GM18870 (cell line): ENCODE results near the gene PSEN2.
A peak's percentile ranks its signal among the peaks of the same experiment; 100 is the strongest.

Source experiments
- ATAC-seq: cut with Tn5 transposase; IDR thresholded peaks from one replicate; pipeline ENCODE4 v1.9.1; 2021; ENCODE audit warnings: moderate library complexity; ENCODE audit not compliant: unreplicated experiment

The PSEN2 gene

DNA sequence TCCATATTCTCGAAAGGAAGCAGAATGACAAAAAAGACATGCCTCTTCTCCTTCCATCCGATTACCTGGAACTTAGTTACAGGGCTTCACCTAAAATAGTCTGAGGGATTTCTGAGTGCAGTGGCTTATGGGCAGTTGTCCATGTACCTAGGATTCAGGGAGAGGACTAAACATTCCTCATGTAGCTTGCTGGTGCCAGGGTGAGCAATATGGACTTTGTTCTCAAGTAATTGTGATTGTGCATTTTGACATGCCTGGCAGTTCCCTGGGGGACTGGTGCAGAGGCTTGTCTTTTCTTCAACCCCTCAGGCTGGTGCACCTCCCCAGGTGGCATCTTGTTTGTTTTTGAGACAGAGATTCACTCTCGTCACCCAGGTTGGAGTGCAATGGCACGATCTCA lies 6.1 kb upstream of the PSEN2 start:
- ATAC-seq = no peak

GRCh38 chr1:226865590-226865989 lies 4.8 kb upstream of the PSEN2 start:
- ATAC-seq = no peak

DNA sequence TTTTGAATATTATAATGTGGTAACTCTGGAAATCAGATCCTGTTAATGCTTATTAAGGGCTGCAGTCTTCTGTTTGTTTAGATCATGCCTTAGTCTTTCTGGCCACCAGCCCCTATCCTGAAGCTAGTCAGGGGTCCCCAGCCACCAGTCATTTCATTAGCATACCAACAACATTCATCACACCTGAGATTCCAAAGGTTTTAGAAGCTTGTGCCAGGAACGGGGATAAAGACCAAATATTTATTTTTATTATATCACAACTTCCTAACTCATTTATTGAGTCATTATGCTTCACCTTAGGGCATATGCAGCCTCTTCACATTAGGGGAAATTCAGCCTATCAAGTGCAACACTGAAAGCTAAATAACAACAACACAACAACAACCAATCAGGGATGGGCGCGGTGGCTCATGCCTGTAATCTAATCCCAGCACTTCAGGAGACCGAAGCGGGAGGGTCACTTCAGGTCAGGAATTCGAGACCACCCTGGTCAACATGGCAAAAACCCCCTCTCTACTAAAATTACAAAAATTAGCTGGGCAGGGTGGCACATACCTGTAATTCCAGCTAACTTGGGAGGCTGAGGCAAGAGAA lies 2.9 kb upstream of the PSEN2 start:
- no peak for ATAC-seq

GRCh38 chr1:226868726-226869125 lies 1.7 kb upstream of the PSEN2 start:
- ATAC-seq = no peak

GRCh38 chr1:226870026-226870400 lies 403 bp upstream of the PSEN2 start:
- peak; percentile 29 for ATAC-seq

DNA sequence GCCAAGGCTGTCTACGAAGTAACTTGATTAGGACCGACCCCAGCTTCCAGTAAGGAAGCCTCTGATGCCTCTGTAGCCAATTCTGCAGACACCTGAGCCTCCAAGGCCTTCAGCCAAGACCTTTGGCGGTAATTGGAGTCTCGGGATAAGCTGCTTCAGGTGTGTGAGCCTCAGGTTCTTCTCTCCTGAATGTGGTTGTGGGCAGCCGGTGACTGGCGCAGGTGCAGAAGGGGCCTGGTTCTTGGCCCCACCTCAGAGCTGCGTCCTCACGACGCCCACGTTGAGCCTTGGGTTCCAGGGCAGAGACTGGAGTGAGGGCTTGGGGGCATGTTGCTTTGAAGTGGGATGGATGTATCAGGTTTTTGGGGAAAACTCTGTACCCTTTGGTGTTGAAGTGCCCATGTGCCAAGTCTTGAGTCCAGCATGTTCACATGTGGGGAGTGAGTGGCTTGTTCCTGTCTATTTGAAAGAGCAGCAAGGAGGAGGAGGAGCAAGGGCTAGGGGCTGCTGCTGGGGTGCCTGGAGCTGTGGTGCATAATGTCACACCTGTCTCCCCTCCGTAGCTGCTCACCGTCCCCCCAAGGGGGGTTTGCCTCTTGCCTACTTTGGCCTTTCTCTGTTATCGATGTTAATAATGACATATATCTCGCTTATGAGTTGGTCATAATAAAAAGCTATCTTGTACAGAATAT lies 1.4 kb downstream of the PSEN2 start:
- ATAC-seq = no peak

- no peak for ATAC-seq
These were observed 2.0 kb downstream of the PSEN2 start for GRCh38 chr1:226872437-226872836.

GRCh38 chr1:226873771-226874578 lies 3.6 kb downstream of the PSEN2 start:
- ATAC-seq = no peak

GRCh38 chr1:226874579-226875425 lies 4.4 kb downstream of the PSEN2 start:
- ATAC-seq = no peak

DNA sequence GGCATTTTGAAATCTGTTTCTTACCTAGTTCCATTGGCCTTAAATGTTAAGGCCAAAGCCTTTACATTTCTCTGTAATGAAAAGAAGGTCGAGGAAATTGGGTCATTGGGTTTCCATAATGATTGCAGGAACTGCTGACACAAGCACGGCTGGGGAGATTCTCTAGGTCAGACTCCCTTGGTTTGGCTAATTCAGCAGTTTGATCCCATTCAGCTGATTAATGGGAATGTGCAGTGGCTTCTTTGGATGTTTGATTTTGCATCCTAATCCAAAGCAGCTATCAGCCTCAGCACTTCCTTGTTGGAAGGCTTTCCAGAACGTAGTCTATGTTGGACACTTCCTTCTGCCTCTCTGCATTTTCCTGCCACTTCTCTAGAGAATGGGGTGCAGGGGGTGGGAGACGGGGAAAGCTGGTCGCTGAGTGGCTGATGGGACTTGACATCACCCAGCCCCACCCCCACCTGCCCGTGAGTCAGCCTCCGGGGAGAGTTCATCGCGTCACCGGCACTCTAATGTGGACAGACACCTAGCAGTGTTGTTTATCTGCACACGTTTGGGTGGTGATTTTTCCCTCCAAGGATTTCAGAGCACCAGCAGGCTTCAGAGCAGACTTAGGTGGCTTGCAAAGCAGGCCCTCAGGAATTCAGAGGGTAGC lies 5.4 kb downstream of the PSEN2 start:
- ATAC-seq = no peak

DNA sequence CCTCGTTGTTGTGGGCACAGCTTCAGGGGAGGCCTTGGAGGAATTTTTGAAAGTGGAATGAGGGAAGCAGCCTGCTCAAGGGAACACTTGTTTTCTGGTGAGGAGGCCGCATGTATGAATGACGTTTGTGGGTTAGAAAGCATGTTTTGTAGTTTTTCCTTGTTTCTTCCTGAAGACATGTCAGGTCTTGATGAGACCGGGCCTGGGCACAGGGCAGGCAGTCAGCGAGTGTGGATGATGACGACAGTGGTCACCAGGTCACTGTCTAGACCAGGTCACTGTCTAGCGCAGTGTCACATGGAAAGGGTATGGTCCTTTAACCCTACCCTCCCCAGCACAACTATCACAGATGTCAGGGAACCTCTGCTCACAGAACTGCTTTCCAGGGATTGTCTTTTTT lies 7.3 kb downstream of the PSEN2 start:
- no peak for ATAC-seq

DNA sequence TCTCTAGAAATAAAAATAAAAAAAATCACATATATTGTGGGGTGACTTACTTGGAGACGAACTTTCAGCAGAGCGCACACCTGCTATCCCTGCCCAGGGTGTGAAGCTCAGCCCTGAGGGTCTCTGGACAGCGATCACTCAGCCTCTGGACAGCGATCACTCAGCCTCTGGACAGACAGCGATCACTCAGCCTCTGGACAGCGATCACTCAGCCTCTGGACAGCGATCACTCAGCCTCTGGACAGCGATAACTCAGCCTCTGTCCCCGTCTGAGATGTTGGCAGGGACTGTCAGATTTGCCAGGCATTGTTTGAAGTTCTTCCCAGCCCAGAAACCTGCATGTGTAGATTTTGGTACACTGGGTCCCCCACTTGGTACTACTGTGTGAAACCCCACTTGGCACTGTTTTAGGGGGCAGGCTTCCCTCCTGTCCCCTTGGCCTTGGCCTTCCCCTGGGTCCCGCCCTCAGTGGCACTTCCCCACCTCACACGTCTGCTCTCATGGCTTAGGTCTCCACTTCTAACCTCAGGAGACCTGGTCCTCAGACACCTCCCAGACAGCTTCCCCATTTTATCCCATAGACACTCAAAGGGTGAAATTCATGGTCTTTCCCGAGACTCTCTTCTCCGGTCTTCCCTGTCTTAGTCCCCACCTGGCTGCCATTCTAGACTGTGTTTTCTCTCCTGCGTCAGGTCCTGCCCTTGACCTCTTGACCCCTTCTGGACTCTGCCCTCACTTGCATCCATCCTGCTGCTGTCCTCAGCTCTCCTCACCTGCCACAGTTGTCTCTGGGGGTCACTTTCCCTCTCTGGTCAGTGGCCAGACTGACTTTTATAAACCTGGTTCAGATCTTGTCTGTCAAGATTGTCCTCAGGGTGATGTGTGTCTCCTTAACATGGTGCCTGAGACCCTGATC lies 10.2 kb downstream of the PSEN2 start:
- ATAC-seq = no peak

DNA sequence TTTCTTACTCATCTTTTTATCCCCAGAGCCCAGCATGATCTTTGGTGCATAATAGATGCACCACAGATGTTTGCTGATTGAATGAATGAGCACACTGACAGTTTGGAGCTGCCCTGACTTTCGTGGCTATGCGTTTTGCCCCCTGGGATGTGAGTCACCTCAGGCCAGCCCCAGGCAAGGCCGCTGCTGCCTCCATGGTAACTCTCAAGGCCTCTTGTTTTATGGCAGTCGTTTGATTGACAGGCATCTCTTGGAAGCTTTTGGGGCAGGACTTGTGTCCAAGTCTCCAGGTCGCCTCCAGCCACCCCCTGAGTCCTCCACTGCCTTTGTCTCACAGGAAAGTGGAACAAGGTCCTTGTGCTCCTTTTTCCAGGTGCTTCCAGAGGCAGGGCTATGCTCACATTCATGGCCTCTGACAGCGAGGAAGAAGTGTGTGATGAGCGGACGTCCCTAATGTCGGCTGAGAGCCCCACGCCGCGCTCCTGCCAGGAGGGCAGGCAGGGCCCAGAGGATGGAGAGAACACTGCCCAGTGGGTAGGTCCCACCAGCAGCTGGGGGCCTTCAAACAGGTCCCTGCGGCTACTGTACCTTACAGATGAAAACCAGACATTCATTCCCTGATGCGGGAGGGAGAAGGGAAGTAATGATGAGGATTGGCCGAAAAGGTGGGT lies 11.2 kb downstream of the PSEN2 start:
- no peak for ATAC-seq

DNA sequence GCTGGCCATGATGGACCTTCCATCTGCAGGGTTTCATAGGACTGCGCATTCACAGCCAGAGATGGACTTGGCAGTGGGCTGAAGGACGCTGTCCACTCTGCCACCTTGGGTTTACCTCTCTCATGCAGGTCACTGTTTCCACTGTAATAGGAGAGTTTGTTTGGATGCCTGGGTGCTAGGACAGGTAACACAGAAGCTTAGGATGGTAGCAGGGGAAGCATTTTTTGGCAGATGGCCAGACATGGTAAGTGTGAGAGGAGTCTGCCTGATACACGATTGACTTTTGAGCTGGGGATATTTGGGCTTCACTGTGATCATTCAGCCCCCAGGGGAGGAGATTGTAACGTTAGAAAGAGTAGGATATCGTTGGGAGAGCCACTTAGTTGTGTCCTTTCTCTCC lies 11.8 kb downstream of the PSEN2 start:
- peak; percentile 1 for ATAC-seq

- ATAC-seq = peak; percentile 97
These were observed 12.4 kb downstream of the PSEN2 start for GRCh38 chr1:226882631-226883409.

- no peak for ATAC-seq
These were observed 13.2 kb downstream of the PSEN2 start for GRCh38 chr1:226883630-226884029.

GRCh38 chr1:226884116-226884625 lies 13.8 kb downstream of the PSEN2 start:
- no peak for ATAC-seq
